ENCODE results near the gene RCBTB2. TPM values are rescaled to one million over a fixed set of nuclear protein-coding genes. Genes with fewer than 3 reads are reported as not detected.

The RCBTB2 gene
- polyA plus RNA-seq, 1 experiment = 9.5 TPM

DNA sequence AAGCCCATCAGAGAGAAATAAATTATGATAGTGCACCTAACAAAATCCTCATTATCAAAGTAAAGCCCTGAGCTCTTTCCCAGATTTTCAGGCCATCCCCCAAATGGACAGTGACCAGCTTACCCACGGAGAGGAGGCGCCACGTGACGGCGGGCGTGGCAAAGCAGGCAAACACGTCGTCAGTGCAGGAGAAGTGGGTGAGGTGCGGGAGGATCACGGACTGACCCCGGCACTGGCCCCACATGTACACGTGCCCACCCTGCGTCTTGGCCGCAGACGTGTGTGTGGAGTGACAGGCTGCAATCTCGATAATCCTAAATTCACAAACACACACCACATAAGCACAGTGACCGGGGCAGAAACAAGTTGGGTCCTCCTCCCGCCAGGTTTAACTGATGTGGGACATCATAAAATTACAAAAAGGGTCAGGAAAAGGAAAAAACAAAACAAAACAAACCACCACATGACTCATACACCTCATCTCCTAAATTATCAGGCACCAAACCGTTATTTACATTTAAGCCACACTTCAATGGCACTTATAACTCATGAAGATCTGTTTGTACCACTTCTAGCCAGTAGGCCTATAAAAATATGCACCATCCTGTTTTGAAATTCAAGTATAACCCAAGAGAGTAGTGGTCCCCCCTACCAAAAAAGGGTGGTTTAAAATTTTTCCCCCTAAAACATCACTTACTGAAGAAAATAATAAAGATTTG lies 30.1 kb downstream of the RCBTB2 start:
- ChIA-PET POLR2A (no interaction called here), CTCF (interaction anchor here (0.6 to 0.8 kb wide), 2 partner anchors 23 to 26 kb away, joined by 3 read pairs; no protein-coding TSS in a partner anchor)
- DNase-seq (ENCODE audit: low read depth) = no peak
- TF ChIP-seq CTCF (IDR thresholded peaks at IDR 0.05; ENCODE audit: insufficient read depth, low read depth, low read length) = no peak
- Histone ChIP-seq H3K27me3 (ENCODE audit: control insufficient read depth, insufficient read depth, low read length) (no peaks in the 10 kb centered on the region), H3K4me3 (ENCODE audit: low read depth, low read length) (no peak overlapping the region), H3K36me3 (ENCODE audit: control insufficient read depth, insufficient read depth, low read length) (no peaks in the 10 kb centered on the region)

DNA sequence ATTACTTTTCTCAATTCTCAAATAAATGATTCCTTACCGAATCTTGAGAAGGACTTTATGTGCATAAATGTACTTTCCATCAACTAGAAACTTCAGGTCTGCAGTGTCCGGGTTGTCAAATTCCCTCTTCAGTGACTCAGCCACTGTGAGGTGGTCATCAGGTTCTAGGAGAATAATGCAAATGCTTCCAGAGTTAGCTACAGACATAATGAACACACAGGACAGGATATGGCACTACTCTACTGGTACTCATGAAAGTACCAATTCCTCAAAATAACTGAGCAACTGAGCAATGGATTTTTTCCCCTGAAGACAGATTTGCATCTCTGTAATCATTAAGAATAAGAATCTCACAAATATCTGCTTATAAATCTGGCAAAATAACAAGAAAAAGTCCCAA lies 31.2 kb downstream of the RCBTB2 start:
- Histone ChIP-seq H3K36me3 (ENCODE audit: control insufficient read depth, insufficient read depth, low read length) (no peaks in the 10 kb centered on the region), H3K27me3 (ENCODE audit: control insufficient read depth, insufficient read depth, low read length) (no peaks in the 10 kb centered on the region), H3K4me3 (ENCODE audit: low read depth, low read length) (no peak overlapping the region)
- ChIA-PET CTCF (interaction anchor here (1.1 kb wide), 1 partner anchor 26 kb away, joined by 3 read pairs; no protein-coding TSS in a partner anchor), POLR2A (no interaction called here)
- DNase-seq (ENCODE audit: low read depth) = no peak
- no peak for TF ChIP-seq CTCF (IDR thresholded peaks at IDR 0.05; ENCODE audit: insufficient read depth, low read depth, low read length)

GRCh38 chr13:48500652-48501197 lies 32.2 kb downstream of the RCBTB2 start:
- Histone ChIP-seq H3K27me3 (ENCODE audit: control insufficient read depth, insufficient read depth, low read length) (no peaks in the 10 kb centered on the region), H3K36me3 (ENCODE audit: control insufficient read depth, insufficient read depth, low read length) (no peaks in the 10 kb centered on the region), H3K4me3 (ENCODE audit: low read depth, low read length) (no peak overlapping the region)
- CTCF ChIA-PET = interaction anchor here (0.8 to 1.1 kb wide), 2 partner anchors 12 to 27 kb away, joined by 3 read pairs; no protein-coding TSS in a partner anchor
- peak; percentile 84 for DNase-seq (ENCODE audit: low read depth)
- TF ChIP-seq CTCF (IDR thresholded peaks at IDR 0.05; ENCODE audit: insufficient read depth, low read depth, low read length) = no peak
- POLR2A ChIA-PET = no interaction called here

DNA sequence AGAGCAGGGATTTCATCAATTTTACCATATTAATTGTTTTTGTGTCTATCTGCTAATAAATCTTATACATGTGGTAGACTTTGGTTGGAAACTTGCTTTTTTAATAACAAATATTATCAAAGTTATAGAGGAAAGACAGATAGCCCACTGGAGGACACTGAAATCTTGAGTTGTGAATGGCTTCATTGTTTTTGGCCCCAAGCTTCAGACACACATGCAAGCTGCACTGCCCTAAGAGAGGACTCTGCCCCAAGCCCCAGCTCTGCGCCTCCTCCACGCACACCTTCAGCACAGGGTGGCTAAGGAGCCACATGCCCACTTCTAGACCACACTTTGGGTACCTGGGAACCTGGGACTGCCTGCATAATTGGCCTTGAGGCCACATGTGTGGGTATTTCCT lies 35.2 kb downstream of the RCBTB2 start:
- H3K36me3 ChIP-seq (ENCODE audit: control insufficient read depth, insufficient read depth, low read length) = no peaks in the 10 kb centered on the region
- H3K4me3 ChIP-seq (ENCODE audit: low read depth, low read length) = no peak overlapping the region
- TF ChIP-seq CTCF (IDR thresholded peaks at IDR 0.05; ENCODE audit: insufficient read depth, low read depth, low read length) = no peak
- DNase-seq (ENCODE audit: low read depth) = no peak
- ChIA-PET CTCF (interaction anchor here (0.8 to 1.6 kb wide), 2 partner anchors 13 to 21 kb away, joined by 3 read pairs; no protein-coding TSS in a partner anchor), POLR2A (no interaction called here)
- H3K27me3 ChIP-seq (ENCODE audit: control insufficient read depth, insufficient read depth, low read length) = no peaks in the 10 kb centered on the region

- DNase-seq (ENCODE audit: low read depth) = no peak
- CTCF ChIA-PET = interaction anchor here (0.8 to 1.4 kb wide), 2 partner anchors 13 to 38 kb away, joined by 3 to 4 read pairs; no protein-coding TSS in a partner anchor
- H3K4me3 ChIP-seq (ENCODE audit: low read depth, low read length) = no peak overlapping the region
- no peak for TF ChIP-seq CTCF (IDR thresholded peaks at IDR 0.05; ENCODE audit: insufficient read depth, low read depth, low read length)
- H3K36me3 ChIP-seq (ENCODE audit: control insufficient read depth, insufficient read depth, low read length) = no peaks in the 10 kb centered on the region
- POLR2A ChIA-PET = no interaction called here
- no peaks in the 10 kb centered on the region for H3K27me3 ChIP-seq (ENCODE audit: control insufficient read depth, insufficient read depth, low read length)
Measured at GRCh38 chr13:48496271-48497161, 36.4 kb downstream of the RCBTB2 start.
